SK-N-SH (cell line): ENCODE measurements around the gene PANX2. TPM values are rescaled to one million over a fixed set of nuclear protein-coding genes. Genes with fewer than 3 reads are reported as not detected.

Experiments
- CTCF ChIA-PET: fragments of 300-600, 350-600 bp; formaldehyde crosslinking; extraction: SDS; loops from one replicate; lab custom pipeline; 2021; lab: Yijun Ruan, JAX
- POLR2A ChIA-PET: fragments of 350-600 bp; sonication (Branson Sonifier 250); formaldehyde crosslinking; extraction: SDS; loops from one replicate; lab custom pipeline; 2020; ENCODE audit warnings: antibody characterized with exemption, inconsistent platforms; lab: Yijun Ruan, JAX
- DNase-seq: peaks from one replicate; pipeline ENCODE4 v3.0.0; 2012
- H2AFZ ChIP-seq: fragments of 200-600 bp; sonication (generic); 2 replicates; pipeline ENCODE4 v1.8.1; 2016; ENCODE audit warnings: antibody characterized with exemption, mild to moderate bottlenecking, low read depth
- H3F3A ChIP-seq: fragments of 200-600 bp; sonication (generic); replicated peaks from 2 replicates; pipeline ENCODE3; 2016; ENCODE audit warnings: antibody characterized with exemption, mild to moderate bottlenecking; ENCODE audit not compliant: insufficient read depth
- H3K27ac ChIP-seq, 2 experiments: fragments of 200-500 bp in 1 of 2; fragments of 200-600 bp in 1 of 2; sonication (Bioruptor generic) in 1 of 2; sonication (generic), shearing (Covaris generic) in 1 of 2; 2 replicates each; pipeline versions ENCODE4 v1.5.1 to v1.6.1; 2014 to 2016; ENCODE audit warnings: low read depth in 2 of 2, inconsistent platforms in 1 of 2, low read length in 1 of 2, mild to moderate bottlenecking in 1 of 2, mixed read lengths in 1 of 2
- H3K27me3 ChIP-seq: fragments of 200-600 bp; sonication (generic), shearing (Covaris generic); 2 replicates; pipeline ENCODE4 v1.6.1; 2016; ENCODE audit warnings: mixed run types; ENCODE audit not compliant: insufficient read depth
- H3K36me3 ChIP-seq, 2 experiments: fragments of 200-500 bp in 1 of 2; fragments of 200-600 bp in 1 of 2; sonication (Bioruptor generic) in 1 of 2; sonication (generic) in 1 of 2; replicated peaks in 1 of 2; 2 replicates each; pipeline versions ENCODE3 to v1.5.1; 2014 to 2016; ENCODE audit warnings: low read length in 1 of 2, mild to moderate bottlenecking in 1 of 2; ENCODE audit not compliant: insufficient read depth in 2 of 2, control insufficient read depth in 1 of 2
- H3K4me1 ChIP-seq, 2 experiments: fragments of 200-500 bp in 1 of 2; fragments of 200-600 bp in 1 of 2; sonication (Bioruptor generic) in 1 of 2; sonication (generic), shearing (Covaris generic) in 1 of 2; 2 replicates each; pipeline versions ENCODE4 v1.5.1 to v1.6.1; 2014 to 2016; ENCODE audit warnings: low read depth in 1 of 2, low read length in 1 of 2, mixed run types in 1 of 2; ENCODE audit not compliant: insufficient read depth in 2 of 2, control insufficient read depth in 1 of 2
- H3K4me2 ChIP-seq: fragments of 200-600 bp; sonication (generic), shearing (Covaris generic); 2 replicates; pipeline ENCODE4 v1.6.1; 2017; ENCODE audit warnings: mixed run types
- H3K4me3 ChIP-seq, 2 experiments: fragments of 200-500 bp in 1 of 2; fragments of 200-600 bp in 1 of 2; sonication (Bioruptor generic) in 1 of 2; sonication (generic), shearing (Covaris generic) in 1 of 2; 2 replicates each; pipeline versions ENCODE4 v1.5.1 to v1.8.1; 2014 to 2016; ENCODE audit warnings: low read depth in 2 of 2, inconsistent platforms in 1 of 2, low read length in 1 of 2, mild to moderate bottlenecking in 1 of 2, mixed read lengths in 1 of 2, moderate library complexity in 1 of 2
- H3K79me2 ChIP-seq: fragments of 200-600 bp; sonication (generic); 2 replicates; pipeline ENCODE4 v1.8.1; 2017; ENCODE audit warnings: mild to moderate bottlenecking; ENCODE audit not compliant: insufficient read depth
- H3K9ac ChIP-seq: fragments of 200-600 bp; sonication (generic); 2 replicates; pipeline ENCODE4 v1.6.1; 2017; ENCODE audit warnings: mixed run types
- H3K9me2 ChIP-seq: fragments of 200-600 bp; sonication (generic); 2 replicates; pipeline ENCODE4 v1.6.1; 2017; ENCODE audit warnings: mixed run types
- H3K9me3 ChIP-seq: fragments of 200-600 bp; sonication (generic); 2 replicates; pipeline ENCODE4 v1.6.1; 2017; ENCODE audit warnings: mixed run types, mild to moderate bottlenecking, moderate library complexity
- H4K20me1 ChIP-seq: fragments of 200-600 bp; sonication (generic); 2 replicates; pipeline ENCODE4 v1.6.1; 2017; ENCODE audit warnings: mild to moderate bottlenecking, mixed run types; ENCODE audit not compliant: insufficient read depth
- CHD2 ChIP-seq: fragments of 150-350 bp; IDR thresholded peaks from 2 replicates; pipeline ENCODE4 v1.6.1; 2018; ENCODE audit warnings: low read length; ENCODE audit not compliant: partially characterized antibody
- EP300 ChIP-seq, 2 experiments: IDR thresholded peaks; 2 replicates each; pipeline versions ENCODE4 v1.4.0 to v1.6.1; 2012; ENCODE audit warnings: borderline replicate concordance in 1 of 2, low read depth in 1 of 2, low read length in 1 of 2
- EZH2phosphoT487 ChIP-seq: fragments of 200-600 bp; sonication (generic); IDR thresholded peaks from 2 replicates; pipeline ENCODE4 v1.6.1; 2017; ENCODE audit warnings: low read depth, mixed run types, mild to moderate bottlenecking, antibody characterized with exemption, moderate library complexity, borderline replicate concordance
- FOXJ3 ChIP-seq: sonication (generic); formaldehyde crosslinking; IDR thresholded peaks from 2 replicates; pipeline ENCODE4 v1.5.1; 2020; ENCODE audit warnings: mild to moderate bottlenecking, missing genetic modification reagents
- GATA2 ChIP-seq: sonication (generic); formaldehyde crosslinking; IDR thresholded peaks from 2 replicates; pipeline ENCODE4 v1.5.0; 2020; ENCODE audit warnings: mild to moderate bottlenecking, missing genetic modification reagents
- MEF2A ChIP-seq: IDR thresholded peaks from 2 replicates; pipeline ENCODE4 v1.4.0; 2012; ENCODE audit warnings: low read depth, borderline replicate concordance
- MXI1 ChIP-seq: IDR thresholded peaks from 2 replicates; pipeline ENCODE4 v1.6.1; 2012; ENCODE audit warnings: mild to moderate bottlenecking, low read depth, low read length, improper control_type of control experiment
- NFIC ChIP-seq: IDR thresholded peaks from 2 replicates; pipeline ENCODE4 v1.4.0; 2012; ENCODE audit warnings: borderline replicate concordance
- POLR2AphosphoS5 ChIP-seq: IDR thresholded peaks from 2 replicates; pipeline ENCODE4 v1.6.1; 2012; ENCODE audit warnings: low read depth, low read length
- RAD21 ChIP-seq: IDR thresholded peaks from 2 replicates; pipeline ENCODE4 v1.6.1; 2012; ENCODE audit warnings: mild to moderate bottlenecking, low read length
- RFX5 ChIP-seq: IDR thresholded peaks from 2 replicates; pipeline ENCODE4 v1.6.1; 2012; ENCODE audit warnings: mild to moderate bottlenecking, improper control_type of control experiment, low read length
- RXRA ChIP-seq: IDR thresholded peaks from 2 replicates; pipeline ENCODE4 v1.4.0; 2012; ENCODE audit warnings: low read depth, mild to moderate bottlenecking, borderline replicate concordance
- SIN3A ChIP-seq: IDR thresholded peaks from 2 replicates; pipeline ENCODE4 v1.6.1; 2012; ENCODE audit warnings: low read depth, mild to moderate bottlenecking, low read length, moderate library complexity, borderline replicate concordance
- SMC3 ChIP-seq: IDR thresholded peaks from 2 replicates; pipeline ENCODE4 v1.6.1; 2012; ENCODE audit warnings: low read depth, low read length, improper control_type of control experiment
- TAF1 ChIP-seq: IDR thresholded peaks from 2 replicates; pipeline ENCODE4 v1.6.1; 2012; ENCODE audit warnings: low read depth, mild to moderate bottlenecking, low read length, moderate library complexity, borderline replicate concordance
- TCF12 ChIP-seq: IDR thresholded peaks from 2 replicates; pipeline ENCODE4 v1.4.0; 2012
- WGBS: methylation state at CpG from one replicate; pipeline ENCODE4 v1.1.6; 2017; ENCODE audit warnings: low lambda C conversion rate; 5-methylcytosine and 5-hydroxymethylcytosine counted together
- polyA plus RNA-seq, 3 experiments: library from polyadenylated mRNA; depleted of rRNA; stranded (reverse); fragments of >200 nt; gene quantifications; 2 replicates each; pipeline ENCODE4 v1.2.3, GENCODE V29; 2012
- TF ChIP-seq, protein P1 (sequence below): IDR thresholded peaks from 2 replicates; pipeline ENCODE4; 2012
- TF ChIP-seq, protein P2 (sequence below): IDR thresholded peaks from 2 replicates; pipeline ENCODE4 v1.4.0; 2012; ENCODE audit warnings: low read depth
- TF ChIP-seq, protein P3 (sequence below): IDR thresholded peaks from 2 replicates; pipeline ENCODE4 v1.6.1; 2012; ENCODE audit warnings: mild to moderate bottlenecking, low read depth, low read length, moderate library complexity

The PANX2 gene
- polyA plus RNA-seq, 1 of the 3 experiments (the other 2 are of a cell fraction), result 2.4 TPM

DNA sequence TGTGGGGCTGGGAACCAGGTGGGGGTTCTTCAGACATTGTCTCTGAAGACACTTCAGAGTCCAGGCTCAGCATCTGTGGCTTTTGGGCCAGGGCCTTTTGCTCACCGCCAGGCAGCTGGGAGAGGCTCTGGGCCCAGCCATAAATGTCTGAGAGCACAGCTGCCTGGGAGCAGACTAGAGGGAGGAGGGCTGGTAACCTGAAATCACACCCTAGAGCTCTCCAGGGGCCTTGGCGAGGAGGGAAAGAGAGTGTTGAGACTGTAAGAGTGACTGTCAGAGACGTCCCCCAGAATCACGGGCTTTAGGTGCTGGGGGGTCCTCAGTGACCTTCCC, 19.3 kb downstream of the PANX2 start:
- WGBS, result 36% methylated on average over 3 of the region's 4 CpGs
- H3K9ac ChIP-seq, result no peak overlapping the region
- 0 out of 2 replicates have a peak, but pooled peaks cover 23% of the 10 kb centered on the region for H4K20me1 ChIP-seq
- H3K36me3 ChIP-seq, result peaks cover 0 to 26% of the 10 kb centered on the region in 2 experiments
- TF ChIP-seq RAD21 (no peak), SIN3A (no peak), TCF12 (no peak), RXRA (no peak), EZH2phosphoT487 (no peak), GATA2 (CRISPR knock-in tag) (no peak), FOXJ3 (CRISPR knock-in tag) (no peak), SMC3 (no peak), MXI1 (no peak), NFIC (no peak), POLR2AphosphoS5 (no peak), CHD2 (no peak), TAF1 (no peak), EP300 (IDR thresholded peaks at IDR 0.05; ENCODE audit: borderline replicate concordance in 1 of 2, low read depth in 1 of 2, low read length in 1 of 2) (no peak), MEF2A (no peak), RFX5 (no peak)
- TF ChIP-seq, protein P1, sequence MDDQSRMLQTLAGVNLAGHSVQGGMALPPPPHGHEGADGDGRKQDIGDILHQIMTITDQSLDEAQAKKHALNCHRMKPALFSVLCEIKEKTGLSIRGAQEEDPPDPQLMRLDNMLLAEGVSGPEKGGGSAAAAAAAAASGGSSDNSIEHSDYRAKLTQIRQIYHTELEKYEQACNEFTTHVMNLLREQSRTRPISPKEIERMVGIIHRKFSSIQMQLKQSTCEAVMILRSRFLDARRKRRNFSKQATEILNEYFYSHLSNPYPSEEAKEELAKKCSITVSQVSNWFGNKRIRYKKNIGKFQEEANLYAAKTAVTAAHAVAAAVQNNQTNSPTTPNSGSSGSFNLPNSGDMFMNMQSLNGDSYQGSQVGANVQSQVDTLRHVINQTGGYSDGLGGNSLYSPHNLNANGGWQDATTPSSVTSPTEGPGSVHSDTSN, result no peak
- TF ChIP-seq, protein P2, sequence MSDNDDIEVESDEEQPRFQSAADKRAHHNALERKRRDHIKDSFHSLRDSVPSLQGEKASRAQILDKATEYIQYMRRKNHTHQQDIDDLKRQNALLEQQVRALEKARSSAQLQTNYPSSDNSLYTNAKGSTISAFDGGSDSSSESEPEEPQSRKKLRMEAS, result no peak
- TF ChIP-seq, protein P3, sequence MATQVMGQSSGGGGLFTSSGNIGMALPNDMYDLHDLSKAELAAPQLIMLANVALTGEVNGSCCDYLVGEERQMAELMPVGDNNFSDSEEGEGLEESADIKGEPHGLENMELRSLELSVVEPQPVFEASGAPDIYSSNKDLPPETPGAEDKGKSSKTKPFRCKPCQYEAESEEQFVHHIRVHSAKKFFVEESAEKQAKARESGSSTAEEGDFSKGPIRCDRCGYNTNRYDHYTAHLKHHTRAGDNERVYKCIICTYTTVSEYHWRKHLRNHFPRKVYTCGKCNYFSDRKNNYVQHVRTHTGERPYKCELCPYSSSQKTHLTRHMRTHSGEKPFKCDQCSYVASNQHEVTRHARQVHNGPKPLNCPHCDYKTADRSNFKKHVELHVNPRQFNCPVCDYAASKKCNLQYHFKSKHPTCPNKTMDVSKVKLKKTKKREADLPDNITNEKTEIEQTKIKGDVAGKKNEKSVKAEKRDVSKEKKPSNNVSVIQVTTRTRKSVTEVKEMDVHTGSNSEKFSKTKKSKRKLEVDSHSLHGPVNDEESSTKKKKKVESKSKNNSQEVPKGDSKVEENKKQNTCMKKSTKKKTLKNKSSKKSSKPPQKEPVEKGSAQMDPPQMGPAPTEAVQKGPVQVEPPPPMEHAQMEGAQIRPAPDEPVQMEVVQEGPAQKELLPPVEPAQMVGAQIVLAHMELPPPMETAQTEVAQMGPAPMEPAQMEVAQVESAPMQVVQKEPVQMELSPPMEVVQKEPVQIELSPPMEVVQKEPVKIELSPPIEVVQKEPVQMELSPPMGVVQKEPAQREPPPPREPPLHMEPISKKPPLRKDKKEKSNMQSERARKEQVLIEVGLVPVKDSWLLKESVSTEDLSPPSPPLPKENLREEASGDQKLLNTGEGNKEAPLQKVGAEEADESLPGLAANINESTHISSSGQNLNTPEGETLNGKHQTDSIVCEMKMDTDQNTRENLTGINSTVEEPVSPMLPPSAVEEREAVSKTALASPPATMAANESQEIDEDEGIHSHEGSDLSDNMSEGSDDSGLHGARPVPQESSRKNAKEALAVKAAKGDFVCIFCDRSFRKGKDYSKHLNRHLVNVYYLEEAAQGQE, result no peak
- no peaks in the 10 kb centered on the region for H3K9me3 ChIP-seq
- no peaks in the 10 kb centered on the region for H3K27me3 ChIP-seq
- peak overlapping the region in 1 of 2 experiments; percentile 65; a peak in 2 of 4 replicates for H3K27ac ChIP-seq
- H3K4me3 ChIP-seq, result no peak overlapping the region
- H3K4me2 ChIP-seq, result no peak overlapping the region
- no peaks in the 10 kb centered on the region for H3F3A ChIP-seq
- no peak overlapping the region for H2AFZ ChIP-seq
- no peak for DNase-seq
- H3K4me1 ChIP-seq, result peaks cover 4 to 45% of the 10 kb centered on the region in 2 experiments; a peak in 2 of 4 replicates
- ChIA-PET POLR2A (no interaction called here), CTCF (interaction anchor here (0.6 to 3.8 kb wide), 10 partner anchors 10 to 476 kb away, joined by 3 to 16 read pairs (median 3); partner anchors contain the start of gene SELENOO)
- H3K79me2 ChIP-seq, result peaks cover 67% of the 10 kb centered on the region
- no peaks in the 10 kb centered on the region for H3K9me2 ChIP-seq
